IMR-90 (cell line): Measurements from ENCODE around the gene CLIC5. TPM values are rescaled to one million over a fixed set of nuclear protein-coding genes. Genes with fewer than 3 reads are reported as not detected.

Experiments used
- ATAC-seq: fragments of 200-7000 bp; cut with Tn5 transposase; 2 replicates; pipeline ENCODE4 v1.9.1; 2020; ENCODE audit warnings: low read depth, mild to moderate bottlenecking, moderate library complexity
- BruUV-seq: library from RNA; stranded (reverse); fragments of 400-500 nt; replicated peaks from 2 replicates; lab custom pipeline; 2021; lab: Mats Ljungman, UMichigan
- CTCF ChIA-PET: fragments of 300-600 bp; formaldehyde crosslinking; extraction: SDS; loops from one replicate; lab custom pipeline; 2021; ENCODE audit warnings: antibody characterized with exemption; lab: Yijun Ruan, JAX
- POLR2A ChIA-PET: fragments of 300-600 bp; sonication (Branson Sonifier 250); formaldehyde crosslinking; loops from one replicate; lab custom pipeline; 2022; ENCODE audit warnings: antibody characterized with exemption; ENCODE audit not compliant: unreplicated experiment; lab: Charles Lee
- DNase-seq: peaks from one replicate; pipeline ENCODE4 v3.0.0; 2013
- H2AFZ ChIP-seq: replicated peaks from 2 replicates; pipeline ENCODE3; 2013; ENCODE audit warnings: low read length, mild to moderate bottlenecking; ENCODE audit not compliant: poor library complexity
- H2AK5ac ChIP-seq: 2 replicates; pipeline ENCODE4 v1.6.1; 2013; ENCODE audit warnings: low read depth, low read length, inconsistent platforms
- H2AK9ac ChIP-seq: replicated peaks from 2 replicates; pipeline ENCODE3; 2013; ENCODE audit warnings: mild to moderate bottlenecking, low read depth, low read length, moderate library complexity; ENCODE audit not compliant: poor library complexity
- H2BK120ac ChIP-seq: 2 replicates; pipeline ENCODE4 v1.6.1; 2013; ENCODE audit warnings: low read depth, low read length, inconsistent platforms
- H2BK15ac ChIP-seq: 3 replicates; pipeline ENCODE4 v1.6.1; 2013; ENCODE audit warnings: low read depth, low read length, inconsistent platforms
- H2BK20ac ChIP-seq: 2 replicates; pipeline ENCODE4 v1.6.1; 2013; ENCODE audit warnings: low read depth, mild to moderate bottlenecking, inconsistent platforms, low read length, moderate library complexity
- H2BK5ac ChIP-seq: 2 replicates; pipeline ENCODE4 v1.6.1; 2013; ENCODE audit warnings: mild to moderate bottlenecking, low read depth, low read length, inconsistent platforms; ENCODE audit not compliant: poor library complexity, severe bottlenecking
- H3K14ac ChIP-seq: replicated peaks from 2 replicates; pipeline ENCODE4 v1.6.1; 2013; ENCODE audit warnings: low read depth, low read length, inconsistent platforms
- H3K18ac ChIP-seq: 2 replicates; pipeline ENCODE4 v1.6.1; 2013; ENCODE audit warnings: low read depth, low read length, control low read depth
- H3K23ac ChIP-seq: 2 replicates; pipeline ENCODE4 v1.6.1; 2013; ENCODE audit warnings: low read depth, low read length, inconsistent platforms
- H3K27ac ChIP-seq: 2 replicates; pipeline ENCODE4 v1.5.1; 2013; ENCODE audit warnings: mild to moderate bottlenecking, control low read depth, low read length; ENCODE audit not compliant: insufficient read depth
- H3K27me3 ChIP-seq: 2 replicates; pipeline ENCODE4 v1.6.1; 2013; ENCODE audit warnings: low read length; ENCODE audit not compliant: control insufficient read depth, insufficient read depth
- H3K36me3 ChIP-seq: 2 replicates; pipeline ENCODE4 v1.6.1; 2013; ENCODE audit warnings: low read length, mixed read lengths; ENCODE audit not compliant: control insufficient read depth, insufficient read depth
- H3K4ac ChIP-seq: 2 replicates; pipeline ENCODE4 v1.6.1; 2013; ENCODE audit warnings: low read depth, low read length, inconsistent platforms
- H3K4me1 ChIP-seq: 2 replicates; pipeline ENCODE4 v1.6.1; 2013; ENCODE audit warnings: low read length, mixed read lengths; ENCODE audit not compliant: control insufficient read depth, insufficient read depth
- H3K4me2 ChIP-seq: 2 replicates; pipeline ENCODE4 v1.6.1; 2013; ENCODE audit warnings: low read depth, mild to moderate bottlenecking, control low read depth, low read length, moderate library complexity
- H3K4me3 ChIP-seq: 2 replicates; pipeline ENCODE4 v1.5.1; 2013; ENCODE audit warnings: low read depth, mild to moderate bottlenecking, control low read depth, low read length, moderate library complexity; ENCODE audit not compliant: insufficient read depth
- H3K56ac ChIP-seq: 2 replicates; pipeline ENCODE4 v1.6.1; 2013; ENCODE audit warnings: low read length, inconsistent platforms; ENCODE audit not compliant: insufficient read depth; ENCODE audit errors: extremely low read depth
- H3K79me1 ChIP-seq, 2 experiments: 2 replicates each; pipeline ENCODE4 v1.6.1; 2013; ENCODE audit warnings: low read length in 2 of 2, inconsistent platforms in 1 of 2, low read depth in 1 of 2
- H3K9ac ChIP-seq: 2 replicates; pipeline ENCODE4 v1.6.1; 2013; ENCODE audit warnings: low read depth, low read length, control low read depth
- H3K9me1 ChIP-seq: 2 replicates; pipeline ENCODE4 v1.6.1; 2013; ENCODE audit warnings: low read length, inconsistent platforms; ENCODE audit not compliant: insufficient read depth
- H3K9me3 ChIP-seq: 2 replicates; pipeline ENCODE4 v1.6.1; 2013; ENCODE audit warnings: low read length; ENCODE audit not compliant: control insufficient read depth, insufficient read depth
- H4K20me1 ChIP-seq: 2 replicates; pipeline ENCODE4 v1.6.1; 2013; ENCODE audit warnings: low read length, inconsistent platforms; ENCODE audit not compliant: insufficient read depth
- H4K5ac ChIP-seq: 2 replicates; pipeline ENCODE4 v1.6.1; 2013; ENCODE audit warnings: mild to moderate bottlenecking, low read depth, low read length, control low read depth
- H4K8ac ChIP-seq, 2 experiments: 2 replicates each; pipeline ENCODE4 v1.6.1; 2013; ENCODE audit warnings: low read depth in 2 of 2, low read length in 2 of 2, control low read depth in 1 of 2, inconsistent platforms in 1 of 2
- H4K91ac ChIP-seq: 2 replicates; pipeline ENCODE4 v1.6.1; 2013; ENCODE audit warnings: low read depth, low read length, inconsistent platforms; ENCODE audit not compliant: insufficient read depth
- BHLHE40 ChIP-seq: fragments of 150-350 bp; IDR thresholded peaks from 2 replicates; pipeline ENCODE4 v1.6.1; 2016; ENCODE audit warnings: mild to moderate bottlenecking, low read depth, low read length
- CEBPB ChIP-seq: IDR thresholded peaks from 2 replicates; pipeline ENCODE4 v1.6.1; 2012; ENCODE audit warnings: low read depth, low read length, improper control_type of control experiment
- FOS ChIP-seq: fragments of 150-350 bp; IDR thresholded peaks from 2 replicates; pipeline ENCODE4 v1.6.1; 2016; ENCODE audit warnings: low read depth, low read length
- WGBS, 2 experiments: methylation state at CpG; one replicate each; pipeline versions ENCODE4 v1.1.5 to v1.1.7; 2013; ENCODE audit warnings: missing lambda C conversion rate in 2 of 2; ENCODE audit not compliant: insufficient read length in 1 of 2; ENCODE audit errors: extremely low coverage in 2 of 2; 5-methylcytosine and 5-hydroxymethylcytosine counted together
- dilution Hi-C: fragments of 300-500 bp; cut with HindIII; formaldehyde crosslinking; loops from one replicate; pipeline ENCODE4 v1.14.3; 2018; ENCODE audit warnings: low sequenced_read_pairs; ENCODE audit not compliant: unreplicated experiment
- in situ Hi-C: fragments of 300-500 bp; cut with MboI; formaldehyde crosslinking; loops from 3 replicates; pipeline ENCODE4 v1.14.3; 2019; ENCODE audit warnings: low sequenced_read_pairs, inconsistent platforms, mixed read lengths
- intact Hi-C: fragments of 100-400 bp; cut with micrococcal nuclease; formaldehyde crosslinking; loops from 2 replicates; pipeline ENCODE4 v1.10.0; 2022
- polyA plus RNA-seq, 3 experiments: library from polyadenylated mRNA; depleted of rRNA; stranded (reverse); fragments of >200 nt; gene quantifications; 2 replicates each; pipeline ENCODE4 v1.2.3, GENCODE V29; 2012; ENCODE audit warnings: low replicate concordance in 1 of 3
- total RNA-seq: library from RNA; depleted of rRNA; stranded (reverse); fragments of >200 nt; gene quantifications from 2 replicates; pipeline ENCODE4 v1.2.3, GENCODE V29; 2012

The CLIC5 gene
- total and polyA plus RNA-seq, 2 of the 4 experiments (the other 2 are of a cell fraction) = not detected

DNA sequence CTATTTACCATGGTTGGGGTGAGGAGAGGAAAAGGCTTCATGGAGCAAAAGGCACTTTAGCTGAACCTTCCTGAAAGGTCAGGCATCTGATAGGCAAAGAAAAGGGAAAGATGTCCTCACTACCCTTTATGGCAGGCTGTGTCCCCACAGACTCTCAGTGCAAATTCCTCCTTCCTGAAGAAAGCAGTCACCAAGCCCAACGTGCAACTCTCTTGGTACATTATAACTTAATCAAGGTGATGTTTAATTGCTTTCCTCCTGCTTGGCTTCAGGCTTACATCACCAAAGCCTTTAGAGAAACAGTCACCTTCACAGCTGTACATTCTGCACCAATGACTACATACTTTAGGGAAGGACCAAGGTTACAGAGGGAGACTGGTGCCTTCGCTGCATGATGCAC is 2.1 kb upstream of the CLIC5 start:
- no peak overlapping the region for H2AK9ac ChIP-seq
- H2BK15ac ChIP-seq = no peak overlapping the region
- no CpG with 5 or more reads among the region's 2 CpGs for WGBS, 2 experiments
- no peak overlapping the region for H4K5ac ChIP-seq
- no peak overlapping the region for H2BK5ac ChIP-seq
- no peak overlapping the region for H3K27ac ChIP-seq
- ATAC-seq (no peak), DNase-seq (no peak)
- no peaks in the 10 kb centered on the region for H4K20me1 ChIP-seq
- no peak overlapping the region for H4K8ac ChIP-seq
- H2BK20ac ChIP-seq = no peak overlapping the region
- H3K27me3 ChIP-seq = peaks cover 32% of the 10 kb centered on the region
- TF ChIP-seq FOS = no peak
- no peak for TF ChIP-seq BHLHE40
- no peak for TF ChIP-seq CEBPB
- no peak overlapping the region for H3K23ac ChIP-seq
- no peak overlapping the region for H3K18ac ChIP-seq
- H3K9ac ChIP-seq = no peak overlapping the region
- ChIA-PET CTCF (no interaction called here), POLR2A (no interaction called here)
- H3K4ac ChIP-seq = no peak overlapping the region
- H3K36me3 ChIP-seq = no peaks in the 10 kb centered on the region
- dilution Hi-C loops (no loop called here), intact Hi-C loops (no loop called here), in situ Hi-C loops (no loop called here)
- no peak overlapping the region for H3K56ac ChIP-seq
- H2BK120ac ChIP-seq = no peak overlapping the region
- H3K14ac ChIP-seq = no peak overlapping the region
- no peak overlapping the region for H3K4me2 ChIP-seq
- H2AFZ ChIP-seq = no peak overlapping the region
- no peaks in the 10 kb centered on the region for H3K79me1 ChIP-seq
- H3K4me3 ChIP-seq = no peak overlapping the region
- H3K4me1 ChIP-seq = peaks cover 5% of the 10 kb centered on the region; the same call in 1 of the 2 replicates
- H3K9me3 ChIP-seq = no peaks in the 10 kb centered on the region
- BruUV-seq = no TSS peak
- no peak overlapping the region for H4K91ac ChIP-seq
- no peak overlapping the region for H2AK5ac ChIP-seq
- no peaks in the 10 kb centered on the region for H3K9me1 ChIP-seq
